ENCODE results near the gene ASIP.
A peak's percentile ranks its signal among the peaks of the same experiment; 100 is the strongest.

ASIP gene

GRCh38 chr20:34215711-34216381 lies 25.4 kb upstream of the ASIP start:
- Histone ChIP-seq H3K9ac (ENCODE audit: low read length) (peak overlapping the region; percentile 38; the same call in 1 of the 2 replicates), H2AFZ (ENCODE audit: low read length) (peak overlapping the region; percentile 89), H3K4me1 (ENCODE audit: low read length) (peaks cover 4% of the 10 kb centered on the region; the same call in 1 of the 2 replicates), H3K36me3 (replicated peaks; ENCODE audit: insufficient read depth, low read length) (no peaks in the 10 kb centered on the region), H4K20me1 (ENCODE audit: insufficient read depth, low read length) (no peaks in the 10 kb centered on the region), H3F3A (ENCODE audit: insufficient read depth, low read length) (peaks cover 6% of the 10 kb centered on the region), H3K27me3 (replicated peaks; ENCODE audit: insufficient read depth, low read length) (no peaks in the 10 kb centered on the region), H3K9me2 (replicated peaks; ENCODE audit: insufficient read depth, low read length) (no peaks in the 10 kb centered on the region), H3K4me3 (ENCODE audit: low read length) (peak overlapping the region; percentile 45), H3K9me3 (replicated peaks; ENCODE audit: insufficient read depth, low read length) (no peaks in the 10 kb centered on the region), H3K79me2 (ENCODE audit: low read length) (no peaks in the 10 kb centered on the region), H3K4me2 (ENCODE audit: low read depth, low read length) (peak overlapping the region; percentile 78), H3K27ac (ENCODE audit: low read length) (peak overlapping the region; percentile 61; the same call in 1 of the 2 replicates)
- TF ChIP-seq CTCF (IDR thresholded peaks at IDR 0.05; ENCODE audit: low read length) (peak; percentile 26), EZH2 (optimal IDR thresholded peaks at IDR 0.05; ENCODE audit: low read depth, low read length) (no peak), EZH2phosphoT487 (IDR thresholded peaks at IDR 0.05; ENCODE audit: low read length) (no peak)
- DNase-seq, result peak; percentile 94

DNA sequence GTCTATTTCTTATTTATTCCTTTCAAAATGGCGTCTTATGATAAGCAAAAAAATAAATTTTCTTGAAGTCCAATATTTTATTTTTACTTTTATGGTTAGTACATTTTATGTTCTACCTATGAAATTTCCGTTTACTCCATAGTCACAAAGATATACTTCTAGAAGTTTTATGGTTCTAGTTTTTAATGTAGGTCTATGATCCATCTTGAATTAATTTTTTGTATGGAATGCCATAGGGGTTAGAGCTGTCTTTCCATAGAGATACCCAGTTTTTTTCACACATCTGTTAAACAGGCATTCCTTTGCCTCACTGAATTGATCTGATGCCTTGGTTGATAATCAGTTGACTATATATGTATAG lies 24.9 kb upstream of the ASIP start:
- peaks cover 4% of the 10 kb centered on the region; the same call in 1 of the 2 replicates for H3K4me1 ChIP-seq (ENCODE audit: low read length)
- no peak for DNase-seq
- no peaks in the 10 kb centered on the region for H3K27me3 ChIP-seq (replicated peaks; ENCODE audit: insufficient read depth, low read length)
- H3K9me2 ChIP-seq (replicated peaks; ENCODE audit: insufficient read depth, low read length), result no peaks in the 10 kb centered on the region
- peak overlapping the region; percentile 13; the same call in 1 of the 2 replicates for H3K9ac ChIP-seq (ENCODE audit: low read length)
- H3K36me3 ChIP-seq (replicated peaks; ENCODE audit: insufficient read depth, low read length), result no peaks in the 10 kb centered on the region
- peak overlapping the region; percentile 45 for H3K4me3 ChIP-seq (ENCODE audit: low read length)
- peak overlapping the region; percentile 42 for H2AFZ ChIP-seq (ENCODE audit: low read length)
- H3K4me2 ChIP-seq (ENCODE audit: low read depth, low read length), result peak overlapping the region; percentile 78
- H3K27ac ChIP-seq (ENCODE audit: low read length), result no peak overlapping the region; the same call in 1 of the 2 replicates
- H3K79me2 ChIP-seq (ENCODE audit: low read length), result no peaks in the 10 kb centered on the region
- H3F3A ChIP-seq (ENCODE audit: insufficient read depth, low read length), result peaks cover 6% of the 10 kb centered on the region
- no peaks in the 10 kb centered on the region for H4K20me1 ChIP-seq (ENCODE audit: insufficient read depth, low read length)
- TF ChIP-seq EZH2 (optimal IDR thresholded peaks at IDR 0.05; ENCODE audit: low read depth, low read length) (no peak), CTCF (IDR thresholded peaks at IDR 0.05; ENCODE audit: low read length) (no peak), EZH2phosphoT487 (IDR thresholded peaks at IDR 0.05; ENCODE audit: low read length) (no peak)
- no peaks in the 10 kb centered on the region for H3K9me3 ChIP-seq (replicated peaks; ENCODE audit: insufficient read depth, low read length)

GRCh38 chr20:34220561-34220960 lies 20.7 kb upstream of the ASIP start:
- no peak overlapping the region for H3K27ac ChIP-seq (ENCODE audit: low read length)
- no peaks in the 10 kb centered on the region for H3K79me2 ChIP-seq (ENCODE audit: low read length)
- peaks cover 4% of the 10 kb centered on the region for H3F3A ChIP-seq (ENCODE audit: insufficient read depth, low read length)
- no peak overlapping the region for H2AFZ ChIP-seq (ENCODE audit: low read length)
- no peaks in the 10 kb centered on the region for H3K9me2 ChIP-seq (replicated peaks; ENCODE audit: insufficient read depth, low read length)
- no peaks in the 10 kb centered on the region for H4K20me1 ChIP-seq (ENCODE audit: insufficient read depth, low read length)
- no peaks in the 10 kb centered on the region for H3K36me3 ChIP-seq (replicated peaks; ENCODE audit: insufficient read depth, low read length)
- no peaks in the 10 kb centered on the region for H3K9me3 ChIP-seq (replicated peaks; ENCODE audit: insufficient read depth, low read length)
- H3K9ac ChIP-seq (ENCODE audit: low read length), result no peak overlapping the region
- H3K4me1 ChIP-seq (ENCODE audit: low read length), result peaks cover 4% of the 10 kb centered on the region; the same call in 1 of the 2 replicates
- no peak overlapping the region for H3K4me2 ChIP-seq (ENCODE audit: low read depth, low read length)
- TF ChIP-seq EZH2 (optimal IDR thresholded peaks at IDR 0.05; ENCODE audit: low read depth, low read length), result no peak
- TF ChIP-seq EZH2phosphoT487 (IDR thresholded peaks at IDR 0.05; ENCODE audit: low read length), result no peak
- no peak for TF ChIP-seq CTCF (IDR thresholded peaks at IDR 0.05; ENCODE audit: low read length)
- H3K27me3 ChIP-seq (replicated peaks; ENCODE audit: insufficient read depth, low read length), result no peaks in the 10 kb centered on the region
- H3K4me3 ChIP-seq (ENCODE audit: low read length), result no peak overlapping the region
- no peak for DNase-seq
